K562 (cell line): Measurements from ENCODE around the gene PRDX2. TPM values are rescaled to one million over a fixed set of nuclear protein-coding genes. Genes with fewer than 3 reads are reported as not detected.

ENCODE experiments used
- ADNP ChIP-seq: fragments of 200-800 bp; sonication (Bioruptor generic); IDR thresholded peaks from 2 replicates; pipeline ENCODE4 v1.6.1; 2016; ENCODE audit warnings: missing genetic modification characterization, missing compliant biosample characterization
- ATF7 ChIP-seq: fragments of 450-650 bp; IDR thresholded peaks from 2 replicates; pipeline ENCODE4 v1.7.1; 2014; ENCODE audit warnings: mild to moderate bottlenecking, moderate library complexity
- CHD1 ChIP-seq: fragments of 200-600 bp; sonication (generic); IDR thresholded peaks from one replicate; pipeline ENCODE4 v1.6.1; 2012; ENCODE audit warnings: mild to moderate bottlenecking, moderate library complexity, low read length, inconsistent platforms
- CREM ChIP-seq: IDR thresholded peaks from 2 replicates; pipeline ENCODE4 v1.6.1; 2014; ENCODE audit warnings: antibody characterized with exemption, low read depth
- FOXK1 ChIP-seq: sonication (generic); formaldehyde crosslinking; IDR thresholded peaks from 2 replicates; pipeline ENCODE4 v1.8.0; 2022; ENCODE audit warnings: missing genetic modification reagents, mild to moderate bottlenecking, borderline replicate concordance
- NCOR1 ChIP-seq: fragments of 450-650 bp; IDR thresholded peaks from 2 replicates; pipeline ENCODE4 v1.6.1; 2016; ENCODE audit warnings: mild to moderate bottlenecking, moderate library complexity
- POLR2B ChIP-seq: fragments of 450-650 bp; IDR thresholded peaks from 2 replicates; pipeline ENCODE4 v1.6.1; 2018; ENCODE audit warnings: low read depth; ENCODE audit not compliant: partially characterized antibody
- RBM22 ChIP-seq: fragments of 200-400 bp; formaldehyde crosslinking; IDR thresholded peaks from 2 replicates; pipeline ENCODE4 v1.6.1; 2018; ENCODE audit warnings: low read length, low read depth; ENCODE audit not compliant: poor library complexity, severe bottlenecking
- SP1 ChIP-seq: sonication (generic); formaldehyde crosslinking; IDR thresholded peaks from 2 replicates; pipeline ENCODE4 v1.8.1; 2022; ENCODE audit warnings: mild to moderate bottlenecking, missing genetic modification reagents
- TAF15 ChIP-seq: fragments of 200-400 bp; formaldehyde crosslinking; IDR thresholded peaks from 2 replicates; pipeline ENCODE4 v1.6.1; 2017; ENCODE audit warnings: mild to moderate bottlenecking, low read depth, low read length, moderate library complexity
- ZNF57 ChIP-seq: fragments of 450-650 bp; formaldehyde crosslinking; IDR thresholded peaks from 2 replicates; pipeline ENCODE4 v1.4.0; 2020; ENCODE audit warnings: mild to moderate bottlenecking, moderate library complexity
- ZNF696 ChIP-seq: fragments of 250-450 bp; sonication (Bioruptor Pico); conservative IDR thresholded peaks from 2 replicates; pipeline ENCODE4 v1.4.0; 2020; ENCODE audit warnings: mild to moderate bottlenecking, moderate library complexity
- polyA plus RNA-seq, 8 experiments: library from polyadenylated mRNA; depleted of rRNA in 4 of 8; stranded (reverse) in 5 of 8; unstranded in 3 of 8; fragments of >200 nt; fragmentation: Nextera tagmentation in 2 of 8; fragmentation: Illumina TruSeq in 1 of 8; extraction: Ambion mirVana in 2 of 8; extraction: Trizol in 1 of 8; gene quantifications; 2 replicates each; pipeline versions ENCODE4 v1.2.1 to v1.2.3, GENCODE V29; 2011 to 2014; ENCODE audit warnings: inconsistent platforms in 1 of 8, missing spikeins in 1 of 8
- total RNA-seq, 7 experiments: library from RNA; depleted of rRNA in 6 of 7; stranded (reverse); fragments of >200 nt in 6 of 7; fragmentation: Illumina TruSeq in 2 of 7; extraction: Trizol in 2 of 7; gene quantifications; 2 replicates each; pipeline versions ENCODE4 v1.2.1 to v1.2.3, GENCODE V29; 2011 to 2021; ENCODE audit warnings: low replicate concordance in 1 of 7
- TF ChIP-seq, protein P1 (sequence below): fragments of 250-450 bp; sonication (Bioruptor Pico); IDR thresholded peaks from 2 replicates; pipeline ENCODE4 v1.4.0; 2020; ENCODE audit warnings: mild to moderate bottlenecking, moderate library complexity, borderline replicate concordance
- TF ChIP-seq, protein P2 (sequence below), 2 experiments: fragments of 200-800 bp in 1 of 2; sonication (Bioruptor generic) in 1 of 2; sonication (generic) in 1 of 2; formaldehyde crosslinking in 1 of 2; IDR thresholded peaks in 1 of 2; conservative IDR thresholded peaks in 1 of 2; 2 replicates each; pipeline versions ENCODE4 v1.5.0 to v1.6.1; 2016 to 2020; ENCODE audit warnings: missing compliant biosample characterization in 1 of 2, missing genetic modification characterization in 1 of 2, missing genetic modification reagents in 1 of 2
- TF ChIP-seq, protein P3 (sequence below): fragments of 450-650 bp; IDR thresholded peaks from 2 replicates; pipeline ENCODE4 v1.6.1; 2016
- TF ChIP-seq, protein P4 (sequence below): IDR thresholded peaks from 3 replicates; pipeline ENCODE4 v1.6.1; 2011; ENCODE audit warnings: borderline replicate concordance, mild to moderate bottlenecking, moderate library complexity; ENCODE audit not compliant: insufficient read length; ENCODE audit errors: extremely low read depth

Gene PRDX2
- total and polyA plus RNA-seq, 9 of the 15 experiments (the other 6 are each of a cell fraction or from before 2014, with no cell fraction given): 206 to 1,183 (median 415) TPM

DNA sequence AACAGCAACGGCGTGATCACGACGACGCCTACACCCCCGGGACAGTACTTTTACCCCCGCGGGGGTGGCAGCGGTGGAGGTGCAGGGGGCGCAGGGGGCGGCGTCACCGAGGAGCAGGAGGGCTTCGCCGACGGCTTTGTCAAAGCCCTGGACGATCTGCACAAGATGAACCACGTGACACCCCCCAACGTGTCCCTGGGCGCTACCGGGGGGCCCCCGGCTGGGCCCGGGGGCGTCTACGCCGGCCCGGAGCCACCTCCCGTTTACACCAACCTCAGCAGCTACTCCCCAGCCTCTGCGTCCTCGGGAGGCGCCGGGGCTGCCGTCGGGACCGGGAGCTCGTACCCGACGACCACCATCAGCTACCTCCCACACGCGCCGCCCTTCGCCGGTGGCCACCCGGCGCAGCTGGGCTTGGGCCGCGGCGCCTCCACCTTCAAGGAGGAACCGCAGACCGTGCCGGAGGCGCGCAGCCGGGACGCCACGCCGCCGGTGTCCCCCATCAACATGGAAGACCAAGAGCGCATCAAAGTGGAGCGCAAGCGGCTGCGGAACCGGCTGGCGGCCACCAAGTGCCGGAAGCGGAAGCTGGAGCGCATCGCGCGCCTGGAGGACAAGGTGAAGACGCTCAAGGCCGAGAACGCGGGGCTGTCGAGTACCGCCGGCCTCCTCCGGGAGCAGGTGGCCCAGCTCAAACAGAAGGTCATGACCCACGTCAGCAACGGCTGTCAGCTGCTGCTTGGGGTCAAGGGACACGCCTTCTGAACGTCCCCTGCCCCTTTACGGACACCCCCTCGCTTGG lies 9.3 kb downstream of the PRDX2 start (continued):
- no peak for TF ChIP-seq ZNF696 (CRISPR knock-in tag)
- no peak for TF ChIP-seq ADNP
- TF ChIP-seq, protein P1, sequence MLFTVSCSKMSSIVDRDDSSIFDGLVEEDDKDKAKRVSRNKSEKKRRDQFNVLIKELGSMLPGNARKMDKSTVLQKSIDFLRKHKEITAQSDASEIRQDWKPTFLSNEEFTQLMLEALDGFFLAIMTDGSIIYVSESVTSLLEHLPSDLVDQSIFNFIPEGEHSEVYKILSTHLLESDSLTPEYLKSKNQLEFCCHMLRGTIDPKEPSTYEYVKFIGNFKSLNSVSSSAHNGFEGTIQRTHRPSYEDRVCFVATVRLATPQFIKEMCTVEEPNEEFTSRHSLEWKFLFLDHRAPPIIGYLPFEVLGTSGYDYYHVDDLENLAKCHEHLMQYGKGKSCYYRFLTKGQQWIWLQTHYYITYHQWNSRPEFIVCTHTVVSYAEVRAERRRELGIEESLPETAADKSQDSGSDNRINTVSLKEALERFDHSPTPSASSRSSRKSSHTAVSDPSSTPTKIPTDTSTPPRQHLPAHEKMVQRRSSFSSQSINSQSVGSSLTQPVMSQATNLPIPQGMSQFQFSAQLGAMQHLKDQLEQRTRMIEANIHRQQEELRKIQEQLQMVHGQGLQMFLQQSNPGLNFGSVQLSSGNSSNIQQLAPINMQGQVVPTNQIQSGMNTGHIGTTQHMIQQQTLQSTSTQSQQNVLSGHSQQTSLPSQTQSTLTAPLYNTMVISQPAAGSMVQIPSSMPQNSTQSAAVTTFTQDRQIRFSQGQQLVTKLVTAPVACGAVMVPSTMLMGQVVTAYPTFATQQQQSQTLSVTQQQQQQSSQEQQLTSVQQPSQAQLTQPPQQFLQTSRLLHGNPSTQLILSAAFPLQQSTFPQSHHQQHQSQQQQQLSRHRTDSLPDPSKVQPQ: no peak
- TF ChIP-seq, protein P2, sequence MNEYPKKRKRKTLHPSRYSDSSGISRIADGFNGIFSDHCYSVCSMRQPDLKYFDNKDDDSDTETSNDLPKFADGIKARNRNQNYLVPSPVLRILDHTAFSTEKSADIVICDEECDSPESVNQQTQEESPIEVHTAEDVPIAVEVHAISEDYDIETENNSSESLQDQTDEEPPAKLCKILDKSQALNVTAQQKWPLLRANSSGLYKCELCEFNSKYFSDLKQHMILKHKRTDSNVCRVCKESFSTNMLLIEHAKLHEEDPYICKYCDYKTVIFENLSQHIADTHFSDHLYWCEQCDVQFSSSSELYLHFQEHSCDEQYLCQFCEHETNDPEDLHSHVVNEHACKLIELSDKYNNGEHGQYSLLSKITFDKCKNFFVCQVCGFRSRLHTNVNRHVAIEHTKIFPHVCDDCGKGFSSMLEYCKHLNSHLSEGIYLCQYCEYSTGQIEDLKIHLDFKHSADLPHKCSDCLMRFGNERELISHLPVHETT (CRISPR knock-in tag; conservative IDR thresholded peaks at IDR 0.05 in 1 of 2, IDR thresholded peaks at IDR 0.05 in 1 of 2): 0 out of 4 replicates have a peak, but pooled peaks of 1 of the 2 experiments have one; percentile 18
- peak; percentile 97 for TF ChIP-seq RBM22
- TF ChIP-seq, protein P3, sequence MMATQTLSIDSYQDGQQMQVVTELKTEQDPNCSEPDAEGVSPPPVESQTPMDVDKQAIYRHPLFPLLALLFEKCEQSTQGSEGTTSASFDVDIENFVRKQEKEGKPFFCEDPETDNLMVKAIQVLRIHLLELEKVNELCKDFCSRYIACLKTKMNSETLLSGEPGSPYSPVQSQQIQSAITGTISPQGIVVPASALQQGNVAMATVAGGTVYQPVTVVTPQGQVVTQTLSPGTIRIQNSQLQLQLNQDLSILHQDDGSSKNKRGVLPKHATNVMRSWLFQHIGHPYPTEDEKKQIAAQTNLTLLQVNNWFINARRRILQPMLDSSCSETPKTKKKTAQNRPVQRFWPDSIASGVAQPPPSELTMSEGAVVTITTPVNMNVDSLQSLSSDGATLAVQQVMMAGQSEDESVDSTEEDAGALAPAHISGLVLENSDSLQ: peak; percentile 67
- TF ChIP-seq CHD1: peak; percentile 95
- peak; percentile 77; the same call in 1 of the 2 replicates for TF ChIP-seq CREM
- TF ChIP-seq POLR2B: peak; percentile 13
- 0 out of 2 replicates have a peak, but pooled peaks have one; percentile 9 for TF ChIP-seq NCOR1
- TF ChIP-seq ZNF57 (CRISPR knock-in tag): no peak
- TF ChIP-seq TAF15: peak; percentile 82
- TF ChIP-seq FOXK1 (CRISPR knock-in tag): peak; percentile 19; the same call in 1 of the 2 replicates
- 0 out of 2 replicates have a peak, but pooled peaks have one; percentile 72 for TF ChIP-seq SP1 (CRISPR knock-in tag)
- TF ChIP-seq, protein P4, sequence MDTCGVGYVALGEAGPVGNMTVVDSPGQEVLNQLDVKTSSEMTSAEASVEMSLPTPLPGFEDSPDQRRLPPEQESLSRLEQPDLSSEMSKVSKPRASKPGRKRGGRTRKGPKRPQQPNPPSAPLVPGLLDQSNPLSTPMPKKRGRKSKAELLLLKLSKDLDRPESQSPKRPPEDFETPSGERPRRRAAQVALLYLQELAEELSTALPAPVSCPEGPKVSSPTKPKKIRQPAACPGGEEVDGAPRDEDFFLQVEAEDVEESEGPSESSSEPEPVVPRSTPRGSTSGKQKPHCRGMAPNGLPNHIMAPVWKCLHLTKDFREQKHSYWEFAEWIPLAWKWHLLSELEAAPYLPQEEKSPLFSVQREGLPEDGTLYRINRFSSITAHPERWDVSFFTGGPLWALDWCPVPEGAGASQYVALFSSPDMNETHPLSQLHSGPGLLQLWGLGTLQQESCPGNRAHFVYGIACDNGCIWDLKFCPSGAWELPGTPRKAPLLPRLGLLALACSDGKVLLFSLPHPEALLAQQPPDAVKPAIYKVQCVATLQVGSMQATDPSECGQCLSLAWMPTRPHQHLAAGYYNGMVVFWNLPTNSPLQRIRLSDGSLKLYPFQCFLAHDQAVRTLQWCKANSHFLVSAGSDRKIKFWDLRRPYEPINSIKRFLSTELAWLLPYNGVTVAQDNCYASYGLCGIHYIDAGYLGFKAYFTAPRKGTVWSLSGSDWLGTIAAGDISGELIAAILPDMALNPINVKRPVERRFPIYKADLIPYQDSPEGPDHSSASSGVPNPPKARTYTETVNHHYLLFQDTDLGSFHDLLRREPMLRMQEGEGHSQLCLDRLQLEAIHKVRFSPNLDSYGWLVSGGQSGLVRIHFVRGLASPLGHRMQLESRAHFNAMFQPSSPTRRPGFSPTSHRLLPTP: no peak
- TF ChIP-seq ATF7: peak; percentile 38; the same call in 1 of the 2 replicates
